Stomach (tissue), 9 donors: Measurements from ENCODE around the gene EFR3B. TPM values are rescaled to one million over a fixed set of nuclear protein-coding genes. Genes with fewer than 3 reads are reported as not detected.
A peak's percentile ranks its signal among the peaks of the same experiment; 100 is the strongest.

Source experiments
- DNase-seq, 2 donors: peaks; one replicate each; pipeline versions ENCODE4 v3.0.0 to v3.0.0-alpha.2; 2013 to 2019
- H3K27ac ChIP-seq, 5 donors: fragments of 200-600 bp in 4 of 5; sonication (generic) in 4 of 5; one replicate each; pipeline ENCODE4 v1.5.1; 2013 to 2019; ENCODE audit warnings: mild to moderate bottlenecking in 1 of 5, moderate library complexity in 1 of 5
- H3K27me3 ChIP-seq, 3 donors: fragments of 200-600 bp; sonication (generic); one replicate each; pipeline ENCODE4 v1.5.1; 2017 to 2019; ENCODE audit warnings: mixed run types in 1 of 3
- H3K36me3 ChIP-seq, 4 donors: fragments of 200-600 bp; sonication (generic); 1 replicate in 3 of 4; 2 replicates in 1 of 4; pipeline ENCODE4 v1.5.1; 2016 to 2019
- H3K4me1 ChIP-seq, 4 donors: fragments of 200-600 bp; sonication (generic); one replicate each; pipeline ENCODE4 v1.5.1; 2016 to 2019
- H3K4me3 ChIP-seq, 4 donors: fragments of 200-600 bp; sonication (generic) in 3 of 4; one replicate each; pipeline ENCODE4 v1.5.1; 2016 to 2019; ENCODE audit warnings: mild to moderate bottlenecking in 1 of 4
- H3K9me3 ChIP-seq, 4 donors: fragments of 200-600 bp; sonication (generic); one replicate each; pipeline ENCODE4 v1.5.1; 2016 to 2019
- CTCF ChIP-seq, 7 experiments: fragments of 450-650 bp in 4 of 7; fragments of 200-600 bp in 3 of 7; sonication (generic) in 3 of 7; IDR thresholded peaks; one replicate each; pipeline ENCODE4 v1.5.1; 2016 to 2019; ENCODE audit warnings: antibody characterized with exemption in 7 of 7, control low read depth in 2 of 7, mild to moderate bottlenecking in 1 of 7
- EP300 ChIP-seq: sonication (generic); formaldehyde crosslinking; IDR thresholded peaks from one replicate; pipeline ENCODE4 v1.6.1; 2017; ENCODE audit warnings: antibody characterized with exemption
- POLR2A ChIP-seq, 4 donors: fragments of 450-650 bp; IDR thresholded peaks; one replicate each; pipeline ENCODE4 v1.6.1; 2016; ENCODE audit warnings: antibody characterized with exemption in 4 of 4, control low read depth in 2 of 4, mild to moderate bottlenecking in 1 of 4, moderate library complexity in 1 of 4
- POLR2AphosphoS5 ChIP-seq, 3 donors: sonication (generic); formaldehyde crosslinking; IDR thresholded peaks; one replicate each; pipeline ENCODE4 v1.6.1; 2016; ENCODE audit warnings: antibody characterized with exemption in 3 of 3
- whole genome bisulfite sequencing, 5 donors: extraction: QIAGEN DNeasy Blood & Tissue Kit in 3 of 5; methylation state at CpG; one replicate each; pipeline versions ENCODE4 v1.1.5 to v1.1.7; 2013 to 2018; 5-methylcytosine and 5-hydroxymethylcytosine counted together
- intact Hi-C: fragments of 100-400 bp; cut with DNase I; formaldehyde crosslinking; loops from one replicate; pipeline ENCODE4 v1.15.1; 2023; ENCODE audit warnings: low total_unique reads
- polyA plus RNA-seq, 3 donors: library from polyadenylated mRNA; stranded (reverse); fragments of 200-250 nt; gene quantifications; one replicate each; pipeline ENCODE4 v1.2.3, GENCODE V29; 2013
- total RNA-seq, 5 donors: library from RNA; depleted of rRNA; stranded (reverse); fragments of >200 nt; gene quantifications; one replicate each; pipeline versions ENCODE4 v1.1.0 to v1.2.3, GENCODE V29; 2014 to 2016
- donor health status: healthy with polysubstance abuse.
- donor health status: Bipolar disorder and iron deficiency.
- donor health status: healthy.

The EFR3B gene
- total and polyA plus RNA-seq, 8 donors = 0.10 to 4.5 (median 0.58) TPM; not detected in 1

DNA sequence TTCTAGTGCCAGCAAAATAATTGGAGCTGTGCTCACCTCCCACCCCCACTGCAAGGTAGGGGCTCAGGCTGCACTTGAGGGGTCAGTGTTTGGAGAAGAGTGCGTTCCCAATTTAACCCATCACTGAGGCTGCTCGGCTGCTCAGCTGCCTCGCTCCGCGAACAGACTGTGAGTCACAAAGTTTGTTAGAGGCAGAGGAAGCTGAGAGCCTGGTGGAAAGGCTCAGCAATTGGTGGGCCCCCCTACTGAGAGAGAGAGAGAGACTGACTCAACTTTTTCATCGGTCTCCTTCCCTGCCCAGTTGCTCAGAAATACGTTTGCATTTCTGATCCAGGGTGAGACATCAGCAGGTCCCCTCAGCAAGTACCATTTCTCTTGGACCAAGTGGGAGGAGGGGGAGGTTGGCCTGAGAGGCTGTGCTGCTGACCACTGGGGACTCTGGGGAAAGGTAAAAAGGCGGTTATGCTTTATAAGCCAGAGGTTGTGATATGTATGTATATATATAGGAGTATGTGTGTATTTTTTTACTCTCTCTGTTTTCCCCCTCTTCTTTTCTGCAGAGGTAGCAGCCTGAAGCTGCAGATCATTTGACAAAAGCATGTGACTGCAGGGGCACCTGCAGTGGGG lies 1.5 kb downstream of the EFR3B start:
- Histone ChIP-seq H3K27ac (peak overlapping the region in 1 of 5 donors; percentile 84), H3K36me3 (no peaks in the 10 kb centered on the region), H3K27me3 (peaks cover 0 to 43% (median 13%) of the 10 kb centered on the region in 3 donors), H3K9me3 (no peaks in the 10 kb centered on the region), H3K4me1 (peaks cover 17 to 27% (median 24%) of the 10 kb centered on the region in 4 donors), H3K4me3 (peak overlapping the region; percentile 66 to 80 (median 76))
- 27 to 47% (median 34%) methylated on average over 8 of the region's 8 CpGs for WGBS, 5 donors
- TF ChIP-seq POLR2A (IDR thresholded peaks at IDR 0.05) = no peak
- TF ChIP-seq CTCF (IDR thresholded peaks at IDR 0.05) = no peak
- no peak for TF ChIP-seq POLR2AphosphoS5 (IDR thresholded peaks at IDR 0.05)
- no peak for TF ChIP-seq EP300
- peak in 1 of 2 donors; percentile 35 for DNase-seq
- intact Hi-C loops = no loop called here

DNA sequence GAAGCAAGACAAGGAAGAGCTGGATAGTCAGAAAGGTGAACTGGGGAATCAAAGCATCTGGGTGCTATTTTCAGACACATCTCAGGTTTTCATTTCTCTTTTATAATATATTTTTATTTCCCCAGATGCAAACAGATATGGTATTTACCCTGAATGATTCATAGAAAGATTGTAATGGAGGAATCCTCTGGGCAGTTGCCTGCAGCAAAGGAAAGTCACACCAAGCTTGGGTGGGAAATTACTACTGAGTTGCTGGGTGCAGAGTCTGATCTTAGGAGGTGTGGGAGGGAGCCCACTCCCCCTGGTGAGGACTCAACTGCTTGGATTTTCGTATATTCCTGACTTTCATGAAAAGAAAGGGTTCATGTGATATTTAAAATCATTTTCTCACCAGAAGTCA lies 2.1 kb downstream of the EFR3B start:
- Histone ChIP-seq H3K4me1 (peaks cover 17 to 27% (median 24%) of the 10 kb centered on the region in 4 donors), H3K36me3 (no peaks in the 10 kb centered on the region), H3K27ac (no peak overlapping the region), H3K4me3 (no peak overlapping the region), H3K9me3 (no peaks in the 10 kb centered on the region), H3K27me3 (peaks cover 0 to 43% (median 13%) of the 10 kb centered on the region in 3 donors)
- WGBS, 5 donors = 80 to 93% (median 88%) methylated on average over 1 of the region's 1 CpG
- no peak for TF ChIP-seq CTCF (IDR thresholded peaks at IDR 0.05)
- TF ChIP-seq EP300 = no peak
- TF ChIP-seq POLR2AphosphoS5 (IDR thresholded peaks at IDR 0.05) = no peak
- no peak for TF ChIP-seq POLR2A (IDR thresholded peaks at IDR 0.05)
- intact Hi-C loops = no loop called here
- DNase-seq = no peak

GRCh38 chr2:25044990-25045389 lies 3.1 kb downstream of the EFR3B start:
- no peak for TF ChIP-seq POLR2A (IDR thresholded peaks at IDR 0.05)
- no peak for TF ChIP-seq CTCF (IDR thresholded peaks at IDR 0.05)
- no peak for TF ChIP-seq EP300
- TF ChIP-seq POLR2AphosphoS5 (IDR thresholded peaks at IDR 0.05) = no peak
- 66 to 77% (median 76%) methylated on average over 6 of the region's 6 CpGs for WGBS, 5 donors

DNA sequence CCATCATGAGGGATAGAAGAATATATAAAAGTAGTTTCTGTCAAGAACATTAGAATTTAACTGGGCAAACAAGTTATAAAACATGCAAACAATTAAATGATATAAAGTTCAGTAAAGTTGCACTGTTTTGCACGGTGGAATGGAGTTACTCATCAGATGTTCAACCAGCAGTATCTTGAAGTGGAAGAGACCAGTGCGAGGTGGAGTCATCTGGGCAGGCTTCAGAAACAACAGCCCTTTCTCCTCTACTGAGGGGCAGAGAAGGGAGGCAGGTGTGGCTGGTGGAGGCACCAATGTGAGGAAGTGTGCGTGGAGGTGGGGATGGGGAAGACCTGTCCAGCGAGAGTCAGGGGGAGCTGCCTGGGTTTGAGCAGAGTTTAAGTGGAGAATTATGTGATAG lies 7.5 kb downstream of the EFR3B start:
- no peaks in the 10 kb centered on the region for H3K9me3 ChIP-seq
- peaks cover 0 to 23% (median 3%) of the 10 kb centered on the region in 3 donors for H3K27me3 ChIP-seq
- no peak for DNase-seq
- H3K27ac ChIP-seq = no peak overlapping the region
- no peak for TF ChIP-seq POLR2AphosphoS5 (IDR thresholded peaks at IDR 0.05)
- TF ChIP-seq POLR2A (IDR thresholded peaks at IDR 0.05) = no peak
- no peak for TF ChIP-seq EP300
- TF ChIP-seq CTCF (IDR thresholded peaks at IDR 0.05) = no peak
- WGBS, 5 donors = 87 to 94% (median 90%) methylated on average over 4 of the region's 4 CpGs
- no peak overlapping the region for H3K4me3 ChIP-seq
- intact Hi-C loops = no loop called here
- H3K4me1 ChIP-seq = no peaks in the 10 kb centered on the region
- no peaks in the 10 kb centered on the region for H3K36me3 ChIP-seq

More at GRCh38 chr2:25044990-25045389, 3.1 kb downstream of the EFR3B start:
- no peak for DNase-seq
- peaks cover 17 to 27% (median 24%) of the 10 kb centered on the region in 4 donors for H3K4me1 ChIP-seq
- H3K9me3 ChIP-seq = no peaks in the 10 kb centered on the region
- H3K27me3 ChIP-seq = peaks cover 0 to 43% (median 13%) of the 10 kb centered on the region in 3 donors
- no peak overlapping the region for H3K4me3 ChIP-seq
- H3K36me3 ChIP-seq = no peaks in the 10 kb centered on the region
- no peak overlapping the region for H3K27ac ChIP-seq
- intact Hi-C loops = no loop called here
